ENCODE data around the gene SLIT3.

Gene SLIT3

DNA sequence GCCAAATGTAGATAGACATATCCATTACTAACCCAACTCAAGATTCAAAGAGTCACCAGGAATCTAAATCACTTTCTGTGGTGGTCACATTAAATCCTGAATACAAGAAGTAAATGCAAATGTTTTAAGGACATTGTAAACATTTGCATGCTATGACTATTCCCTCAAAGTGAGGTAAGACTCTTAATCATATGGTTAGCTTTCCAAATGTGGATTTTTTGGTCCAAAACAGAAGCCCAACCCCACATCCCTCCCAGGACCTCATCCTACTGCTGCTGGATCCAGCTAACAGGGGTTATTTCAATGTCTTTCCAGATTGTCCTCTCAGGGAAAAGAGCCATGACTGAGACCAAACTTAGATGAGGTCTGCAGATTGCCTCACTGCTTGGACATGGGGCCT, 493.7 kb downstream of the SLIT3 start:
- H3K4me3 ChIP-seq (ENCODE audit: low read depth, low read length): no peak overlapping the region
- DNase-seq (ENCODE audit: low read depth): no peak
- TF ChIP-seq, protein P1, sequence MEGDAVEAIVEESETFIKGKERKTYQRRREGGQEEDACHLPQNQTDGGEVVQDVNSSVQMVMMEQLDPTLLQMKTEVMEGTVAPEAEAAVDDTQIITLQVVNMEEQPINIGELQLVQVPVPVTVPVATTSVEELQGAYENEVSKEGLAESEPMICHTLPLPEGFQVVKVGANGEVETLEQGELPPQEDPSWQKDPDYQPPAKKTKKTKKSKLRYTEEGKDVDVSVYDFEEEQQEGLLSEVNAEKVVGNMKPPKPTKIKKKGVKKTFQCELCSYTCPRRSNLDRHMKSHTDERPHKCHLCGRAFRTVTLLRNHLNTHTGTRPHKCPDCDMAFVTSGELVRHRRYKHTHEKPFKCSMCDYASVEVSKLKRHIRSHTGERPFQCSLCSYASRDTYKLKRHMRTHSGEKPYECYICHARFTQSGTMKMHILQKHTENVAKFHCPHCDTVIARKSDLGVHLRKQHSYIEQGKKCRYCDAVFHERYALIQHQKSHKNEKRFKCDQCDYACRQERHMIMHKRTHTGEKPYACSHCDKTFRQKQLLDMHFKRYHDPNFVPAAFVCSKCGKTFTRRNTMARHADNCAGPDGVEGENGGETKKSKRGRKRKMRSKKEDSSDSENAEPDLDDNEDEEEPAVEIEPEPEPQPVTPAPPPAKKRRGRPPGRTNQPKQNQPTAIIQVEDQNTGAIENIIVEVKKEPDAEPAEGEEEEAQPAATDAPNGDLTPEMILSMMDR (IDR thresholded peaks at IDR 0.05; ENCODE audit: control insufficient read depth, extremely low read depth, insufficient read depth): no peak

DNA sequence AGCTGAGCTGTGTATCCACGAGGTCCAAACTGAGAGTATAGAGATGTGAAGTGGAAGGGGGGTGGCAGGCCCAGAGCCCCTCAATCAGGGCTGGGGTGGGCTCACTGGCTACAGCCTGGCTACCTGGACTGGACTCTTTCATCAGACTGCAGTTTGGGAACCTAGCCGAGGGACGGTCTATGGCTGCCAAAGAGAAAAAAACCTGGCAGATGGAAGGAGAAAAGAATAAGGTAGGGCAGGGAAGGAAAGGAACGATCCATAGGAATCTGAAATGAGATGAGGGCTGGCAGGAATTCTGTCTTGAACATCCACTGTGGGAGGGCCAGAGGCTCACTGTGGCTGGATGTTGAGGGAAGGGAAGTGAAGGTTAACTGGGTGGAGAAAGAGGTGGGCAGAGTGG, 497.4 kb downstream of the SLIT3 start:
- no peak overlapping the region for H3K4me3 ChIP-seq (ENCODE audit: low read depth, low read length)
- TF ChIP-seq, protein P1 (IDR thresholded peaks at IDR 0.05; ENCODE audit: control insufficient read depth, extremely low read depth, insufficient read depth): no peak

GRCh38 chr5:168802337-168802736, 498.6 kb downstream of the SLIT3 start:
- no peak for DNase-seq (ENCODE audit: low read depth)
- no peak overlapping the region for H3K4me3 ChIP-seq (ENCODE audit: low read depth, low read length)
- TF ChIP-seq, protein P1 (IDR thresholded peaks at IDR 0.05; ENCODE audit: control insufficient read depth, extremely low read depth, insufficient read depth): no peak

More for the DNA sequence above, 497.4 kb downstream of the SLIT3 start:
- DNase-seq (ENCODE audit: low read depth): no peak

DNA sequence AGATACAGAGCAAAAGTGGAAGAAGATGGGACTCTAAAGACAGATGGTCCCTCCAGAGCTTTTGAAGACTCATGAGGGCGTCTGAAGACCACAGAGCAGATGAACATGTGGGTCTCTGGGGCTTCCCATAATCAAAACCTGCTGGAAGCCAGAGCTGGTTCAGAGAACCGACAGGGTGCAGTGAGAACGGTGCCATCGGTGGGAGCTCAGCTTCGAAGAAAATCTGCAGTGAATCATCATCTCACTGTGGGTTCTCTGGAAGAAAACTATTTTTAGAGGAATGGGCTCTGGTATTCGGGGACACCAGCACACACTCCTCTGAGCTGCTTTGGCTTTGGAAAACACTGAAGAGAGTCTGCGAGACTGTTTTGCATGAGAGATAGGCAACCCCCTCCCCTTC, 499.4 kb downstream of the SLIT3 start:
- DNase-seq (ENCODE audit: low read depth): no peak
- TF ChIP-seq, protein P1 (IDR thresholded peaks at IDR 0.05; ENCODE audit: control insufficient read depth, extremely low read depth, insufficient read depth): no peak
- H3K4me3 ChIP-seq (ENCODE audit: low read depth, low read length): no peak overlapping the region

GRCh38 chr5:168800701-168801100, 500.2 kb downstream of the SLIT3 start:
- H3K4me3 ChIP-seq (ENCODE audit: low read depth, low read length): no peak overlapping the region
- TF ChIP-seq, protein P1 (IDR thresholded peaks at IDR 0.05; ENCODE audit: control insufficient read depth, extremely low read depth, insufficient read depth): no peak

DNA sequence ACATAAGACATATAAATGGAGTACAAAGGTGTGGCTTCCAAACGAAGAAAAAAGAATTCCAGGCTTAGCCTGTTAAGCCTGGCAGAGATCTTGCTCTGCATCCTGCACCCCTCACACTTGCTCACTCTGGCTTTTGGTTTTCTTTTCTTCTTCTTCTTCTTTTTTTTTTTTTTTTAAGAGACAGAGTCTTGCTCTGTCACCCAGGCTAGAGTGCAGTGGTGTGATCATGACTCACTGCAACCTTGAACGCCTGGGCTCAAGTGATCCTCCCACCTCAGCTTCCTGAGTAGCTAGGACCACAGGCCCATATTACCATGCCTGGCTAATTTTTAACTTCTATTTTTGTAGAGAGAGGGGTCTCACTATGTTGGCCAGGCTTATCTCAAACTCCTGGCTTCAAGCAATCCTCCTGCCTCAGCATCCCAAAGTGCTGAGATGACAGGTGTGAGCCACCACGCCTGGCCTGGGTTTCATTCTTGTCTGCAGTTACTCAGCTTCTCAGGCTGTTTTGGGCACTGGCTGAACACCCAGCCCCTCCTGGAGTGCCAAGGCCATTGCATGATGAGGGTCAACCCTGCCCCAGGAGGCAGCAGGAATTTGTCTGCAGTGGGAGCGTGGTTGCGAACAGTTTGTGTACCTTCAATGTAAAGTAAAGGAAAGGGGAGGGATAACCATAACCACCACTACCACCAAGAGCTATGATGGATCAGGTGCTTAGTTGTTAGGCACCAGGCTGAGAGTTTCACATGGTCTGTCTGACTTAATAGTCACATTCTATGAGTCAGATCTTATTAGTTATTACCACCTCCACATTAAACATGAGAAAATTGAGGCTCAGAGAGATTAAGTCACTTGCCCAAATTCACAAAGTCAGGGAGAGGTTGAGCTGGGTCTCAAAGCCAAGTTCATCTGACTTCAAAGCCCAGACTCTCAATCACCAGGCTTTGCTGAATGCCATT, 502.6 kb downstream of the SLIT3 start:
- no peak for DNase-seq (ENCODE audit: low read depth)
- TF ChIP-seq, protein P1 (IDR thresholded peaks at IDR 0.05; ENCODE audit: control insufficient read depth, extremely low read depth, insufficient read depth): no peak
- H3K4me3 ChIP-seq (ENCODE audit: low read depth, low read length): no peak overlapping the region

More at GRCh38 chr5:168800701-168801100, 500.2 kb downstream of the SLIT3 start:
- DNase-seq (ENCODE audit: low read depth): no peak
